Measurements from ENCODE around the gene TBX2.

TBX2 gene

GRCh38 chr17:61411261-61412142 lies 11.9 kb downstream of the TBX2 start:
- in situ Hi-C loops (cut with HindIII; ENCODE audit: low sequenced_read_pairs), result no loop called here

- in situ Hi-C loops (cut with HindIII; ENCODE audit: low sequenced_read_pairs), result no loop called here
These were observed 12.7 kb downstream of the TBX2 start for GRCh38 chr17:61412143-61412859.

- in situ Hi-C loops (cut with HindIII; ENCODE audit: low sequenced_read_pairs), result no loop called here
These were observed 13.4 kb downstream of the TBX2 start for GRCh38 chr17:61412860-61413660.

GRCh38 chr17:61413661-61414126 lies 14.1 kb downstream of the TBX2 start:
- in situ Hi-C loops (cut with HindIII; ENCODE audit: low sequenced_read_pairs), result no loop called here

GRCh38 chr17:61414141-61414935 lies 14.7 kb downstream of the TBX2 start:
- in situ Hi-C loops (cut with HindIII; ENCODE audit: low sequenced_read_pairs), result no loop called here

- in situ Hi-C loops (cut with HindIII; ENCODE audit: low sequenced_read_pairs), result no loop called here
These were observed 15.3 kb downstream of the TBX2 start for GRCh38 chr17:61414936-61415251.

GRCh38 chr17:61415374-61416210 lies 15.9 kb downstream of the TBX2 start:
- in situ Hi-C loops (cut with HindIII; ENCODE audit: low sequenced_read_pairs), result no loop called here

- in situ Hi-C loops (cut with HindIII; ENCODE audit: low sequenced_read_pairs), result no loop called here
These were observed 16.5 kb downstream of the TBX2 start for GRCh38 chr17:61416211-61416539.

- in situ Hi-C loops (cut with HindIII; ENCODE audit: low sequenced_read_pairs), result no loop called here
These were observed 17.1 kb downstream of the TBX2 start for GRCh38 chr17:61416540-61417363.

GRCh38 chr17:61418449-61418848 lies 18.8 kb downstream of the TBX2 start:
- in situ Hi-C loops (cut with HindIII; ENCODE audit: low sequenced_read_pairs), result no loop called here

GRCh38 chr17:61419496-61420046 lies 19.9 kb downstream of the TBX2 start:
- in situ Hi-C loops (cut with HindIII; ENCODE audit: low sequenced_read_pairs), result no loop called here

GRCh38 chr17:61420052-61420451 lies 20.4 kb downstream of the TBX2 start:
- in situ Hi-C loops (cut with HindIII; ENCODE audit: low sequenced_read_pairs), result no loop called here

- in situ Hi-C loops (cut with HindIII; ENCODE audit: low sequenced_read_pairs), result no loop called here
These were observed 21.2 kb downstream of the TBX2 start for GRCh38 chr17:61420745-61421398.

GRCh38 chr17:61421460-61421859 lies 21.8 kb downstream of the TBX2 start:
- in situ Hi-C loops (cut with HindIII; ENCODE audit: low sequenced_read_pairs), result no loop called here

GRCh38 chr17:61422116-61422799 lies 22.6 kb downstream of the TBX2 start:
- in situ Hi-C loops (cut with HindIII; ENCODE audit: low sequenced_read_pairs), result no loop called here

GRCh38 chr17:61422869-61423268 lies 23.2 kb downstream of the TBX2 start:
- in situ Hi-C loops (cut with HindIII; ENCODE audit: low sequenced_read_pairs), result no loop called here

GRCh38 chr17:61423967-61424649 lies 24.5 kb downstream of the TBX2 start:
- in situ Hi-C loops (cut with HindIII; ENCODE audit: low sequenced_read_pairs), result no loop called here
